ENCODE measurements around the gene FBLL1. TPM values are rescaled to one million over a fixed set of nuclear protein-coding genes. Genes with fewer than 3 reads are reported as not detected.

The FBLL1 gene
- total RNA-seq (2014; rRNA removed; shearing (Covaris generic); ENCODE audit: low replicate concordance): 1.2 and 3.2 TPM in 2 replicates

DNA sequence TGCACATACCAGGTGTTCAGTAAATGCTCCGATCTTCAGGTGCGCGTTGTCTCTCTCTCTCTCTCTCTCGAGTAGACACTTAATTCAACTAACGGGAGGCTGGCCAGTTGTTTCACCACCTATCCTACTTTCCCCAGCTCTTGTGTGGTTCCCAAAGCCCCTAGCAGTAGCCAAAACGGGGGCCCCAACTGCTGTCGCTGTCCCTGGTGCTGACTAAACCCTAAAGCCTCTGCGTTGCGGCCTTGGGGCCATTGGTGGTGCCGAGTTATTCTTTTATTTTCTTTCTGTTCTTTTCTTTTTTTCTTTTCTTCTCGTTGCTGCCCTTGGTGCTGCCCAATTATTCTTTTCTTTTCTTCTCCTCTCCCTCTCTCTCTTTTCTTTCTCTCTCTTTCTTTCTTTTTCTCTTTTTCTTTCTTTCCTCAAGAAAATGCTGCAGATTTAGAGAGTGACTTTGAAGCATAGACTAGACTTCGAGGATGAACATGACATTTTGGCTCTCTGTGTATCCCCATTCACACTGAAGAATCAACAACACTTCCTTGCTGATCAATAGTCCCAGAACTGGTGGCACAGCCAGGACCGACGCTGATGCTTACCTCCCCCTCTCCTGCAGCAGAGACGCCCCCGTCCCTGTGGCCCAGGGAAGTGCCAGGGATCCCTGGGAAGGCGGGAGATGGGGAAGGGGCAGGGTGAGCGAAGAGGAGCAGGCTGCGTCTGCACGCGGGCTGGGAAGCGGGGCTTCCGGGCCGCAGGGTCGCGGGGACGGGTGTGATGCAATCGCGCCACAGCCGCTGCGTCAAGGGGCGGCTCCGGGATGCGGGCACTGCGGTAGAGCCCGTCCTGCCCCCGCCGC, at the start of gene FBLL1:
Gene FBLL1 (plus strand): TSS at position 785 of the 853 bp plus-strand sequence. CDS start 200 bp downstream, outside the sequence.
- no peak within 1 kb of the TSS for H2AFZ ChIP-seq (ENCODE audit: low read length)

DNA sequence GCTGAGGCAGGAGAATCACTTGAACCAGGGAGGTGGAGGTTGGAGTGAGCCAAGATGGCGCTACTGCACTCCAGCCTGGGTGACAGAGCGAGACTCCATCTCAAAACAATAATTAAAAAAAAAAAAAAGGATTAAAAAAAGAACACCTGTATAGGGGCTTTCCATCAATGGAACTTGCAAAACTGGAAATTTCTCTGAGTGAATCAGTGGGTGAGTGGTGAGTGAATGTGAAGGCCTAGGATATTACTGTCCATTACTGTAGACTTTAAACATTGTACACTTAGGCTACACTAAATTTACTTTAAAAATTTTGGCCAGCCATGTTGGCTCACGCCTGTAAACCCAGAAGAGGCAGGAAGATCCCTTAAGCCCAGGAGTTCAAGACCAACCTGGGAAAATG, 48.5 kb upstream of the FBLL1 start:
- Histone ChIP-seq H3K9ac (ENCODE audit: low read length) (no peak overlapping the region), H3K4me2 (ENCODE audit: low read depth, low read length, poor library complexity, severe bottlenecking) (no peak overlapping the region), H3K36me3 (ENCODE audit: insufficient read depth, low read length) (no peaks in the 10 kb centered on the region), H3K27ac (ENCODE audit: low read length) (no peak overlapping the region), H3K4me1 (ENCODE audit: low read length) (peaks cover 19% of the 10 kb centered on the region), H3K9me3 (ENCODE audit: low read length) (no peaks in the 10 kb centered on the region), H2AFZ (ENCODE audit: low read length) (no peak overlapping the region), H4K20me1 (ENCODE audit: insufficient read depth, low read depth, low read length) (no peaks in the 10 kb centered on the region), H3K79me2 (ENCODE audit: low read length) (no peaks in the 10 kb centered on the region), H3K4me3 (ENCODE audit: low read length) (no peak overlapping the region), H3K27me3 (ENCODE audit: low read length) (no peaks in the 10 kb centered on the region), H3K9me2 (replicated peaks; ENCODE audit: insufficient read depth, low read length) (no peaks in the 10 kb centered on the region)
- DNase-seq: no peak

More for the DNA sequence above, at the start of gene FBLL1:
- no peaks in the 10 kb centered on the region for H3K9me2 ChIP-seq (replicated peaks; ENCODE audit: insufficient read depth, low read length)
- H3K79me2 ChIP-seq (ENCODE audit: low read length): no peaks in the 10 kb centered on the region
- H3K27ac ChIP-seq (ENCODE audit: low read length): no peak within 1 kb of the TSS
- H3K36me3 ChIP-seq (ENCODE audit: insufficient read depth, low read length): 0 out of 2 replicates have a peak, but pooled peaks cover 3% of the 10 kb centered on the region
- no peaks in the 10 kb centered on the region for H3K4me1 ChIP-seq (ENCODE audit: low read length)
- no peak within 1 kb of the TSS for H3K4me3 ChIP-seq (ENCODE audit: low read length)
- no peak within 1 kb of the TSS for H3K9ac ChIP-seq (ENCODE audit: low read length)
- H3K4me2 ChIP-seq (ENCODE audit: low read depth, low read length, poor library complexity, severe bottlenecking): no peak within 1 kb of the TSS
- H3K27me3 ChIP-seq (ENCODE audit: low read length): no peaks in the 10 kb centered on the region
- DNase-seq: no peak
- no peaks in the 10 kb centered on the region for H3K9me3 ChIP-seq (ENCODE audit: low read length)
- no peaks in the 10 kb centered on the region for H4K20me1 ChIP-seq (ENCODE audit: insufficient read depth, low read depth, low read length)

DNA sequence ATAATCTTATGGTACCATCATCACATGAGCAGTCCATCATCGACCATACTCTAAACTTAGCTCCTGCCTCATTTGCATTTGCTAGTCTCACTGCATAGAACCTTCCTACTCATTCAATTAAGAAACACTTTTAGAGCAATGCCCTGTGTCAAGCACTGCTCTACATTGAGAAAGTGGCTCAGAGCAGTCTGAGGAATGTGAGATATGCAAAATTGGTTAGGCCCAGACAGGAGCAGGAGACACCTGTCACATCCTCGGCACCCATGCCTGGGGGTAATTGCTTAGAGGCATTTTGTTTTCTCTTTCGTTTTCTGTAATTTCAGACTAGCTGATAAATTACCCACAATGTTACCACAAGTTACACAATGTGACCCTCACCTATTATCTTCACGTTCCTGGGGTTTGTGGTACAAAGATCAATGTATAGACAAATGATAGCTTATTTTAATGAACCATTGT, 47.7 kb upstream of the FBLL1 start:
- peak; percentile 65 for DNase-seq
- H3K4me2 ChIP-seq (ENCODE audit: low read depth, low read length, poor library complexity, severe bottlenecking): peak overlapping the region; percentile 28
- no peaks in the 10 kb centered on the region; the same call in 1 of the 2 replicates for H4K20me1 ChIP-seq (ENCODE audit: insufficient read depth, low read depth, low read length)
- H3K9ac ChIP-seq (ENCODE audit: low read length): no peak overlapping the region
- no peaks in the 10 kb centered on the region for H3K9me2 ChIP-seq (replicated peaks; ENCODE audit: insufficient read depth, low read length)
- H3K4me3 ChIP-seq (ENCODE audit: low read length): 0 out of 2 replicates have a peak overlapping the region, but pooled peaks have one; percentile 1
- peak overlapping the region; percentile 37; the same call in 1 of the 2 replicates for H2AFZ ChIP-seq (ENCODE audit: low read length)
- peaks cover 23% of the 10 kb centered on the region for H3K4me1 ChIP-seq (ENCODE audit: low read length)
- no peaks in the 10 kb centered on the region for H3K27me3 ChIP-seq (ENCODE audit: low read length)
- H3K36me3 ChIP-seq (ENCODE audit: insufficient read depth, low read length): no peaks in the 10 kb centered on the region
- H3K79me2 ChIP-seq (ENCODE audit: low read length): peaks cover under 1% of the 10 kb centered on the region
- no peaks in the 10 kb centered on the region for H3K9me3 ChIP-seq (ENCODE audit: low read length)
- H3K27ac ChIP-seq (ENCODE audit: low read length): no peak overlapping the region

DNA sequence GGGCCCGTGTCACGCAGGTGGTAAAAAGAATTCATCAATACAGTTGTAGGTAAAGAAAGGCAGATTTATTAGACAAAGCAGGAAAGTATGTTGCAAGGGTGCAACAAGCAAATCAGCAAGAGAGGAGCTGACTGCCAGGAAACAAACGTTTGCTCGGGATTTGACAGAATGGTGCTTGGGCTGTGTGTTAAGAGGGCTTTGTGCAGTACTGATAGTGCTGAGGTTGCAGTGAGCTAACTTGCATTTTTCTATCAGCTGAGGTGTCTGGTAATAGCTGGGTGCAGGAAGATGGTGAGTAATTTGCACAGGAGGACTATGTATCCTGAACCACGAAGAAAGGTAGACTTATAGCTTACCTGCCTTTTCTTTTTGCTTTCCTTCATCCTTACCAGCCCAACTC, 46.7 kb upstream of the FBLL1 start:
- Histone ChIP-seq H3K79me2 (ENCODE audit: low read length) (peaks cover 11% of the 10 kb centered on the region), H2AFZ (ENCODE audit: low read length) (no peak overlapping the region)

DNA sequence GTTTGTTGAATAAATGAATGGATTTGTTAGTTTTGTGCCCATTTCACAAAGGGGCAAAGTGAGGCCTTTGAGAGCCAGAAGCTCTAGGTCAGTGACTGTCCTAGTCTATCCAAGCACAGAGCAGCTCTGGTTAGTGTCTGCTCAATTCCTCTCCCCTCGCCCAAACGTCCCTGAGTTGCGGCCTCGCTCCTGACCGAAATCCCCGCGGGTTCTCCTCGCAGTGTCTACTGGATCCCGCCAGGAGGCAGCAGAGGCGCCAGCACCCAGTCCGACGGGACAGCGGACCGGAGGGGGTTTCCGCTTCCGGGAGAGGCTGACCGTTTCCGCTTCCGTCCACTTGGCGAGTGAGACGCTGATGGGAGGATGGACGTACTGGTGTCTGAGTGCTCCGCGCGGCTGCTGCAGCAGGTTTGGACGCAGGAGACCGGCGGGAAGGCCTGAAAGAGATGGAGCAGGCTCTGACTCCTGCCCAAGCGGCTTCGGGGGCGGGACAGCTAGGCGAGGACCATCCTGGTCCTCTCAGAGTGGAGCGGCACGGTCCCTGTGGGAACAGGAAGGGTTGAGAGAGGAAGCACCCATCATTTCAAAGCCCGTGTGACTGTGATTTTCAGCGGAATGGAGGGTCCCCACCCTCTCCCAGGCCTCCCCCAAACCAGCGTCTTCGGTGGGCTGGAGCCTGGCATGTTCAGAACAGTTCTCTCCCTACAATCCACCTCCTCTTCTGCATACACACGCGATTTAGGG, 42.8 kb upstream of the FBLL1 start, which contains the start of gene RARS1:
Gene RARS1 (plus strand): TSS at position 336 of the 744 bp plus-strand sequence. CDS start 28 bp downstream, at position 364.
- peak within 1 kb of the TSS; percentile 84 for H2AFZ ChIP-seq (ENCODE audit: low read length)
- peak within 1 kb of the TSS; percentile 87 for H3K4me3 ChIP-seq (ENCODE audit: low read length)
- no peaks in the 10 kb centered on the region; the same call in 1 of the 2 replicates for H4K20me1 ChIP-seq (ENCODE audit: insufficient read depth, low read depth, low read length)
- H3K9me2 ChIP-seq (replicated peaks; ENCODE audit: insufficient read depth, low read length): no peaks in the 10 kb centered on the region
- peaks cover 37% of the 10 kb centered on the region for H3K79me2 ChIP-seq (ENCODE audit: low read length)
- peaks cover 17% of the 10 kb centered on the region; the same call in 1 of the 2 replicates for H3K36me3 ChIP-seq (ENCODE audit: insufficient read depth, low read length)
- H3K9ac ChIP-seq (ENCODE audit: low read length): peak within 1 kb of the TSS; percentile 86
- H3K4me2 ChIP-seq (ENCODE audit: low read depth, low read length, poor library complexity, severe bottlenecking): peak within 1 kb of the TSS; percentile 85
- peaks cover 23% of the 10 kb centered on the region for H3K4me1 ChIP-seq (ENCODE audit: low read length)
- peak; percentile 96 for DNase-seq
- no peaks in the 10 kb centered on the region for H3K27me3 ChIP-seq (ENCODE audit: low read length)
- peak within 1 kb of the TSS; percentile 43; the same call in 1 of the 2 replicates for H3K27ac ChIP-seq (ENCODE audit: low read length)
- no peaks in the 10 kb centered on the region for H3K9me3 ChIP-seq (ENCODE audit: low read length)

More for the DNA sequence above, 46.7 kb upstream of the FBLL1 start:
- DNase-seq: no peak
- Histone ChIP-seq H3K4me1 (ENCODE audit: low read length) (peaks cover 25% of the 10 kb centered on the region), H3K9me3 (ENCODE audit: low read length) (no peaks in the 10 kb centered on the region), H3K9ac (ENCODE audit: low read length) (no peak overlapping the region), H3K27me3 (ENCODE audit: low read length) (no peaks in the 10 kb centered on the region), H3K27ac (ENCODE audit: low read length) (no peak overlapping the region), H3K9me2 (replicated peaks; ENCODE audit: insufficient read depth, low read length) (no peaks in the 10 kb centered on the region), H3K4me2 (ENCODE audit: low read depth, low read length, poor library complexity, severe bottlenecking) (no peak overlapping the region), H3K4me3 (ENCODE audit: low read length) (no peak overlapping the region), H4K20me1 (ENCODE audit: insufficient read depth, low read depth, low read length) (no peaks in the 10 kb centered on the region; the same call in 1 of the 2 replicates), H3K36me3 (ENCODE audit: insufficient read depth, low read length) (no peaks in the 10 kb centered on the region)

DNA sequence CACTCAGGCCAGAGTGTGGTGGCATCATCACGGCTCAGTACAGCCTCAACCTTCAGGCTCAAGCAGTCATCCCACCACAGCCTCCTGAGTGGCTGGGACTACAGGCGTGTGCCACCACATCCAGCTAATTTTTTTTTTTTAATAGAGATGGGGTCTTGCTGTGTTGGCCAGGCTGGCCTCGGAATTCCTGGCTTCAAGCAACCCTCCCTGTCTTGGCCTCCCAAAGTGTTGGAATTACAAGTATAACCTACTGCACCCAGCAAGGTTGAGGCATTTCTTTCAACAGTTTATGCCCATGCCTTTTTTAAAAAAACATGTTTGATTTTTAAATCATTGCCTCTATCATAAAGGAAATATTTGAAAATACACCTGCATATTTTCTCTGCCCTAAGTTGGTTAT, 40.0 kb upstream of the FBLL1 start:
- no peaks in the 10 kb centered on the region for H3K27me3 ChIP-seq (ENCODE audit: low read length)
- H3K9me3 ChIP-seq (ENCODE audit: low read length): no peaks in the 10 kb centered on the region
- no peak overlapping the region for H3K4me3 ChIP-seq (ENCODE audit: low read length)
- no peaks in the 10 kb centered on the region; the same call in 1 of the 2 replicates for H4K20me1 ChIP-seq (ENCODE audit: insufficient read depth, low read depth, low read length)
- H2AFZ ChIP-seq (ENCODE audit: low read length): no peak overlapping the region
- H3K79me2 ChIP-seq (ENCODE audit: low read length): peaks cover 45% of the 10 kb centered on the region
- peaks cover 11% of the 10 kb centered on the region for H3K4me1 ChIP-seq (ENCODE audit: low read length)
- peaks cover 43% of the 10 kb centered on the region; the same call in 1 of the 2 replicates for H3K36me3 ChIP-seq (ENCODE audit: insufficient read depth, low read length)
- H3K9me2 ChIP-seq (replicated peaks; ENCODE audit: insufficient read depth, low read length): no peaks in the 10 kb centered on the region
- no peak overlapping the region for H3K27ac ChIP-seq (ENCODE audit: low read length)
- H3K9ac ChIP-seq (ENCODE audit: low read length): no peak overlapping the region
- DNase-seq: no peak
- H3K4me2 ChIP-seq (ENCODE audit: low read depth, low read length, poor library complexity, severe bottlenecking): no peak overlapping the region

DNA sequence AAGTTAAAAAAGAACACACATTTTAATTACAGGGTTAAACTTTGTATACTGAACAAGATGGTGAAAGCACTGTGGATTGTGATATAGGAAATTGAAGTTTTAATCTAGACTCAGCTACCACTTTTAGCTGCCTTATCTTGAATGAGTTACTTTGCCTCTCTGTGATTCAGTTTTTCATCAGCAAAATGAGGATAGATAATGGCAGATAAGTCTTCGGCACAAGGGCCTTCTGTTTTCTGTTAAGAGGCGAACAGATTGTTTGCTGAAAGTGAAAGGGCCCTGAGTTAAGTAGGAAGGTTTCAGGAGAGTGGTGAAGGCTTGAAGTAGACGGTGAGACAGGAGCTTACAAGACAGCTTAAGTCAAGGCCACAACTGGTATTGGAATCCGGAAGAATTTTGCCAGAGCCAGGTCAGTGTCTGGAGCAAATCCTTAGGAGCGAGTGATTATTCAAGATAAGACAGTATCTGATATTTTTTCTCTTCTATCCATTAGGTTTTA, 35.0 kb upstream of the FBLL1 start:
- no peaks in the 10 kb centered on the region for H3K27me3 ChIP-seq (ENCODE audit: low read length)
- H3K9ac ChIP-seq (ENCODE audit: low read length): no peak overlapping the region
- peaks cover 17% of the 10 kb centered on the region for H3K79me2 ChIP-seq (ENCODE audit: low read length)
- 0 out of 2 replicates have a peak, but pooled peaks cover 5% of the 10 kb centered on the region for H4K20me1 ChIP-seq (ENCODE audit: insufficient read depth, low read depth, low read length)
- no peak overlapping the region for H3K27ac ChIP-seq (ENCODE audit: low read length)
- H2AFZ ChIP-seq (ENCODE audit: low read length): no peak overlapping the region
- H3K9me3 ChIP-seq (ENCODE audit: low read length): no peaks in the 10 kb centered on the region
- H3K9me2 ChIP-seq (replicated peaks; ENCODE audit: insufficient read depth, low read length): no peaks in the 10 kb centered on the region
- peaks cover 68% of the 10 kb centered on the region; the same call in 1 of the 2 replicates for H3K36me3 ChIP-seq (ENCODE audit: insufficient read depth, low read length)
- no peak for DNase-seq
- no peaks in the 10 kb centered on the region for H3K4me1 ChIP-seq (ENCODE audit: low read length)
- no peak overlapping the region for H3K4me3 ChIP-seq (ENCODE audit: low read length)
- H3K4me2 ChIP-seq (ENCODE audit: low read depth, low read length, poor library complexity, severe bottlenecking): no peak overlapping the region

Measured in Karpas-422 (cell line).